Activated CD8-positive, alpha-beta memory T cell treated with anti-CD3 and anti-CD28 coated beads for 24 hours (primary cell): ENCODE measurements around the gene GNG13.
A peak's percentile ranks its signal among the peaks of the same experiment; 100 is the strongest.

ENCODE experiments used
- DNase-seq: peaks from one replicate; pipeline ENCODE4 v3.0.0-alpha.2; 2020

The GNG13 gene

DNA sequence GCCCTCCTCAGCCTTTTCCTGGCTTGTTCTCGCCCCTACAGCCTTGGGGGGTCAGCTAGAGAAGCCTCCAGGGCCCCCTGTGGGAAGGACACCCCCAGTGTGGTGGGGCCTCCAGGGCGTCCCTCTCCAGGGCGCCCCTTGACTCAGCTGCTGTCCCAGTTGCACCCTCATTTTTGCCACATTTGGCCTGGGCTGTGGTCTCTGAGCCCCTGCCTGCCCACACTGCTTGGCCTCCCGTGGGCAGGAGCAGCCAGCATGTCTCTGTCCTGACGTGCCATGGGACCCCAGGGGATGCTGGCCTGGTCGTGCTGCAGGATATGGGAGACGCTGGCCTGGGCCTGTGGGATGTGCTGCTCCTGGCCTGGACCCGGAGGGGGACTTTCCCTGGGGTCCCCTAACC, 7.1 kb downstream of the GNG13 start:
- DNase-seq, result no peak

GRCh38 chr16:792221-792995, 8.1 kb downstream of the GNG13 start:
- no peak for DNase-seq

GRCh38 chr16:791131-791530, 9.4 kb downstream of the GNG13 start:
- no peak for DNase-seq

GRCh38 chr16:790086-790485, 10.4 kb downstream of the GNG13 start:
- no peak for DNase-seq

DNA sequence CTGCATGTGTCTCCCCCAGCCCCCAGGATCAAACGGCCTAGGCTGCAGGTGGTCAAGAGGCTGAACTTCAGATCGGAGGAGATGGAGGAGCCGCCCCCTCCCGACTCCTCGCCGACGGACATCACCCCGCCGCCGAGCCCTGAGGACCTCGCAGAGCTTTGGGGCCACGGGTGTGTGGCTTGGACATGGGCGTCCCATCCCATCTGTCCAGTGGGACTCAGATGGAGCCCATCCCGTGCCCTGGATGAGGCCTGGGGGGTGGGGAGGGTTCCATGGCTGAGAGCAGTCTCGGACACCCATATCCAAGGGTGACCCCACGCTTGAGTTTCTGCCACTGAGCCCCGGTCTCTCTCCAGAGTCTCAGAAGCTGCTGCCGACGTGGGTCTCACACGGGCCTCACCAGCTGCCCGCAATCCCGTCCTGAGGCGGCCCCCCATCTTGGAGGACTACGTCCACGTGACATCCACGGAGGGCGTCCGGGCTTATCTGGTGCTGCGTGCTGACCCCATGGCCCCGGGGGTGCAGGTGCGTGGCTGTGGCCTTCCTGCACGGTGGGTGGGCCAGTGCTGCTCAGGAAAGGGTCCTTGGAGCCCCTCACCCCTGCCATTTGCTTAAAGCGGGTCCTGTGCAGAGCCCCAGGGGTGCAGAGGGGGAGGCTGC, 11.2 kb downstream of the GNG13 start:
- no peak for DNase-seq

DNA sequence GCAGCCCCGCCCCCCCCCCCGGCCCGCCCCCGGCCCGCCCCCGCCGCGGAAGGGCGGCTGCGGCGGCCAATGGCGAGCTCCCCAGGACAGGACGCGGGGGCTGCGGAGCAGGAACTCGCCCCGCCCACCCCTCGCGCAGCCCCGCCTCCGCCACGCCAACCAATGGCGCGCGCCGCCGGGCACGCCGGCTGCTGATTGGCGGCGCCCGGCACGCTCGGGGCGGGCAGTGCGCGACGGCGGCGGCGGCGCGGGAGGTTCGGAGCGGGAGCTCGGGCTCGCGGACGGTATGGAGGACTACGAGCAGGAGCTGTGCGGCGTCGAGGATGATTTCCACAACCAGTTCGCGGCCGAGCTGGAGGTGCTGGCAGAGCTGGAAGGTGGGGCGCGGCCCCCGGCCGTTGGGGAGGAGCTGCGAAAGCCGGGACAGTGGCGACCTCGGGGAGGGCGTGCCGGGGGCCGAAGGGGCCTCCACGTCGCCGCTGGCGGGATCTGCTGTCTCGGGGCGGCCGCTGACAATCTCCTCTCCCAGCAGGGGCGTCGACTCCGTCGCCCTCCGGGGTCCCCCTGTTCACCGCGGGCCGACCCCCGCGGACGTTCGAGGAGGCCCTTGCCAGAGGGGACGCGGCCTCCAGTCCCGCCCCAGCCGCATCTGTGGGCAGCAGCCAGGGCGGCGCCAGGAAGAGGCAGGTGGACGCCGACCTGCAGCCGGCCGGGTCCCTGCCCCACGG, 12.0 kb downstream of the GNG13 start, which contains the start of gene CHTF18:
TSS of gene CHTF18 (plus strand) at position 222 of the 728 bp plus-strand sequence. CDS start at position 287, 65 bp downstream.
- DNase-seq, result peak; percentile 96

- DNase-seq, result no peak
Measured at GRCh38 chr16:787978-788398, 12.5 kb downstream of the GNG13 start, which contains the start of gene RPUSD1. RPUSD1 (minus strand) TSS chr16:788381; CDS start chr16:787737, 644 bp downstream.

DNA sequence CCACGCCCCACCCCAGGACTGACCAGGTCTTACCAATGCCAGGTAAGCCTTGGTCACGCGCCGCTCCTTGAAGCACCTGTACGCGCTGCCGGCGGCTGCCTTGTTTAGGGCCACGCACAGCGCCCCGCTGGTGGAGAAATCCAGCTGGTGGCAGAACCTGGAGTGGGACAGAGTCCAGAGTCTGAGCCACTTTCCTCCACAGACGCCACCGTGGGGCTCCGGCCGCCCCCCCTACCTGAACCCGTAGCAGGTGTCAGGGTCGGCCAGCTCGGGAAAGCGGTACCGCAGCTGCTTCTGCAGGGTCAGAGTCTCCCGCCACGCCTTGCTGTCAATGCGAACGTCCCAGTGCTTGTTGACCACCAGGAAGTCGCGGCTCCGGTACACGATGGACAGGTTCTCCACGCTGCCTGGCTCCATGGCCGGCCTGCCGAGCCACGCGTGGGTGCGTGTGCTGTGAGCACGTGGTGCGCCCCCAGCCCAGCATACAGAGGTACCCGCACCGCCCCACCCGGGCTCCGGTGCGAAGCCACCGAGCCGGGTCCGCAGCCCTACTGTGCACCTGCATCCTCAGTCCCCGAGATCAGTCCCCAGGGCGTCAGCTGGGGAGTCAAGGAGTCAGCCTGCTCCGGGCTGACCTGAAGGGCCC, 13.1 kb downstream of the GNG13 start:
- DNase-seq, result no peak

GRCh38 chr16:785563-786535, 14.7 kb downstream of the GNG13 start:
- DNase-seq, result peak; percentile 90

- no peak for DNase-seq
Measured at GRCh38 chr16:784431-784830, 16.1 kb downstream of the GNG13 start.

DNA sequence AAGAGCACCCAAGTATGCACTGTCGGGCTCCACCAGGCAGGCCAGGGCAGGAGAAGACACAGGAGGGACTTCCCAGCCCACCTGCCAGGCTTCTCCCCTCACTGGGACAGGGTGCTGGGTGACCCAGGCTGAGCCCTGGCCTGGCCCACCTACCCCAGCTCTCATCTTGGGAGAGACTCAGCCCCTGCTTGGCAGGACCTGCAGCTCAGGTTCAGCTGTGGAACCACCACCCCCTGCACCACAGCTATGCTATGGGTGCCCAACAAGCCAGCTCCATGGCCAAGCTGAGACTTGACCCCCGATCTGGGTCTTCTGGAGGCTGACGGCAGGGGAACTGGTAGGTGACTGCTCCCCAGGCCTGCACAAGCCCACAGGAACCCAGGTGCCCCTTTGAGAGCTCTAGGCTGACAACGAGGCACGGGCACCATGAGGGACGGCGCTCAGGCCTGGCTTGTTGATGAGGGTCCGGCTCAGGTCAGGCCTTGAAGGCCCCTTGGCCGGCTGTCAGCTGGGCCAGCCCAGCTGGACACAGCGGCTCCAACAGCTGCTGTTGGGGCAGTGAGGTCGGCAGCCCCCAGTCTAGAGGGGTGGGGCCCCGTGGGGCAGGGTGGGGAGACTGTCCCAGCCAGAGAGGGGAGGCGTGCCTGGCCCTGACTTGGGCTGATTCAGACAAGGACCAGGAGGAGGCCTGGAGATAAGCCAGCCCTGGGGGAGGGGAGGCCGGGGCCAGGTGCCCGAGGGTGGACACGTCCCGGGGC, 17.0 kb downstream of the GNG13 start:
- no peak for DNase-seq

- no peak for DNase-seq
Measured at GRCh38 chr16:782766-783403, 17.6 kb downstream of the GNG13 start.

GRCh38 chr16:782258-782657, 18.3 kb downstream of the GNG13 start:
- no peak for DNase-seq

DNA sequence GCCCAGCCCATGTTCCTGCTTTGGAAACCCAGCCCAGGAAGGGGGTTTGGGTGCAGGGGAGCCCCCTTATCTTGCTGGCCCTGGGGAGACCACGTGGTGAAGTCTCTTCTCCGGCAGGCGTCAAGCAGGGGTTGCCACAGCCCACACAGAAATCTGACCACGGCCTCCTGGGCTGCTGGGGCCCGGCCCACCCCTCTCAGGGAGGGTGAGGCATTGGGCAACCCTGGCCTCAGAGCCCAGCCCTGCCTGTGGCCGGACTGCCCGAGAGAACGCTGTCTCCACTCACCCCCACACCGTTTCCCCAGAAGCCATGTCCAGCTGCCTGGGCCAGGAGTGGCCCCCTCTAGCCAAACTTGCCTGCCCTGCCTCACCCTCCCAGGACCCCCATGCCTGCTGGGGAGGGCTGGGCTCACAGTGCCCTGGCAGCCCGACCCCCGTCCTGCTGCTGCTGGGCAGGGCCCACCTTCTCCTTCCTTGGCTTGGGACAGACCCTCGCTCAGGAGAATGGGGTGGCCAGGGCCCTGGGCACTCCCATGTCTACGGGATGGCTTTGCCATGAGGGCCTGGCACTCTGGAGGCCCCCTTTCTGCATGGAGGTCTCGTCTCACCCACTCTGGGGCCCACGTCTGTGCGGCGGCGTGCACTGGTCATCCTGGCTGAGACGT, 19.1 kb downstream of the GNG13 start:
- no peak for DNase-seq

DNA sequence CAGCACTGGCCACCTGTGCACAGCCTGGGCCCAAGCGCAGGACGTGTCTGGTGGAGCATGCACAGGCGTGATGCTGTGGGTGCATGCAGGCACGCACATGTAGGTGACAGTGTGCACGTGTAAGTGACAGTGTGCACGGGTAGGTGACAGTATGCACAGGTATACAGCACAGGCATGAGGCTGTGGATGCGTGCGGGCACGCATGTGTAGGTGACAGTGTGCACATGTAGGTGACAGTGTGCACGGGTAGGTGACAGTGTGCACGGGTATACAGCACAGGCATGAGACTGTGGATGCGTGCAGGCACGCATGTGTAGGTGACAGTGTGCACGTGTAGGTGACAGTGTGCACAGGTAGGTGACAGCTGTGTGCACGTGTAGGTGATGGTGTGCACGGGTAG, 20.2 kb downstream of the GNG13 start:
- no peak for DNase-seq

DNA sequence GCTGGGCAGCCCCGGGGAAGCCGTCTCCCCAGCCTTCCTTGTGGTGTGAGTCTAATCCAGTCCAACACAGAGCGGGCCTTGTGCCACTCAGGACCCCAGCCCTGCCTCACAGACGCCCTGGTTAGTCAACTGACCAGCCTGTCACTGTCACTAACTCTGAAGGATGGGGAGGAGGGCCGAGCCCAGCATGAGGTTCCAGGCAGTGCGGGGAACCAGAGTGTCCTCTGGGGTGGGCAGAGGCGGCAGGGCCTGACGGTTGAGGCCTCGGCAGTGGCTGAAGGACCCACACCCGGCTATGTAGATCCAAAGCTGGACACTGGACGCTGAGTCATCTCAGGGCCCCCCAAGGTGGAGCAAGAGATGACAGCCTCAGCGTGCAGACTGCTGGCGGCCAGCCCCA, 21.0 kb downstream of the GNG13 start:
- DNase-seq, result no peak

DNA sequence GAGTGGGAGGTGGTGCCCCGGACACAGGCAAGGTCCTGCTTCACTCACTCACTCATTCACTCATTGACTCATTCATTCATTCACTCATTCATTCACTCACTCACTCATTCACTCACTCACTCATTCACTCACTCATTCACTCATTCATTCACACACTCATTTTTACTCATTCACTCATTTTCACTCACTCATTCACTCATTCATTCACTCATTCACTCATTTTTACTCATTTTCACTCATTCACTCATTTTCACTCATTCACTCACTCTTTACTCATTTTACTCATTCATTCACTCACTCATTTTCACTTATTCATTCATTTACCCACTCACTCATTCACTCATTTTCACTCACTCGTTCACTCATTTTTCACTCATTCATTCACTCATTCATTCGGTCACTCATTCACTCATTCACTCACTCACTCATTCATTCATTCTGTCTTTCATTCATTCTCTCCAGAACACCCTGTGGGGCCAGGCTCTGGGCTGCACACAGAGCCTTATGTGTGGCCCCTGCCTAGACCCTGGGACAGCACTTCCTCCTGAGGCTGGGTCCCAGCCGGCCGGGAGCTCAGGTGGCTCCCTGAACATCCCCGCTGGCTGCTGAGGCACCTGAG, 21.5 kb downstream of the GNG13 start:
- no peak for DNase-seq

GRCh38 chr16:778447-778846, 22.1 kb downstream of the GNG13 start:
- DNase-seq, result no peak

DNA sequence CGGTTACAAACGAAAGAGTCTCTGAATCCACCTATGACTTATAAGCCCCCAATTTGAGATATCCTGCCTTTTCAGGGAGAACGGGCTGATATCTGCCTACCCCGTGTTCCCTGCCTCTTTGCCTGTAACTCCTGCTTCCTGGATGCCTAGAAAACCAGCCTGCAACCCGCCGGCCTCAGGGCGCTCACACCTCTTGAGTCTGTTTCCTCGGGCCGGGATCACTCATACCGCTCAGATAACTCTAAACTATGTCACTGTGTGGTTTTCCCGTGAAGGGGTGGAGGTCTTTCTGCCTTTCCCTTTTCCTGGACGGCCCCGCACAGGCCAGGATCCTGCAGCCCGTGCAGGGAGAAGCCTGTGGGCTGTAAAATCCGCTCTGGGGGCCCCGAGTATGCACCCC, 22.7 kb downstream of the GNG13 start:
- DNase-seq, result no peak

- DNase-seq, result no peak
Measured at GRCh38 chr16:776824-777223, 23.7 kb downstream of the GNG13 start.
